Stimulated activated CD8-positive, alpha-beta memory T cell treated with anti-CD3 and anti-CD28 coated beads, Interleukin-2, amount 100 ng/mL, for 1 hour (primary cell): ENCODE measurements around the gene OVCA2.
"Not testable (repeated sequence)": the region's sequence is repeated elsewhere in the genome, so short reads cannot be mapped to it uniquely, and the experiment has no call there.

Experiments used
- DNase-seq, 2 donors: peaks; one replicate each; pipeline ENCODE4 v3.0.0-alpha.2; 2020; ENCODE audit warnings: low read depth in 2 of 2

Gene OVCA2

DNA sequence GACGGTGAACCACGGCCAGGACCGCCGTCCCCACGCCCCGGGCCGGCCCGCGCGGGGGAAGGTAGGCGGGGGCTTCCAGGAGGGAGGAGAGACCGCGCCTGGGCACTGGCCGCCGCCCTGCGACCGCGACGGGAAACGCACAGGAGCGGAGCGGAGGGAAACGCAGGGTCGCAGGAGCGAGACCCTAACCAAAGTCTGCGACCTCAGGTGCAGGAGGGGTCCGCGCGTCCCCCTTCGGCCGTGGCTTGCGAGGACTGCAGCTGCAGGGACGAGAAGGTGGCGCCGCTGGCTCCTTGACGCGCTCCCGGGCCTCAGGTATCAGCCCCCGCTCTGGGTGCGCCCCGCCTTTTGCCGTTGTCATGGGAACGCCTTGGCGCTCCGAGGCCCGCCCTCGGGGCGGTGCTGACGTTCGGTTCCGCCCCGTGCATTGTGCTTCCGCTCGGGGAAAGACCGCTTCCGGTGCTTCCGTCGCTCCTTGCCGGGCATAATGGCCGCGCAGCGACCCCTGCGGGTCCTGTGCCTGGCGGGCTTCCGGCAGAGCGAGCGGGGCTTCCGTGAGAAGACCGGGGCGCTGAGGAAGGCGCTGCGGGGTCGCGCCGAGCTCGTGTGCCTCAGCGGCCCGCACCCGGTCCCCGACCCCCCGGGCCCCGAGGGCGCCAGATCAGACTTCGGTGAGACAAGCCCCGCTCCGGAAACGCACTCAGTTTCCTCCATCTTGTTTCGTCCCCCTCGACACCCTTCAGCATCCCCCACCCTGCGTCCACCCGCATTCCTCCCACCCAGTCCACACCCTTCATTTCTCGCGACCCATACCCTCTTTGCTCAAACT is at the start of gene OVCA2:
OVCA2 (plus strand) TSS at position 462 of the 829 bp plus-strand sequence; CDS start at position 488, 26 bp downstream.
- peak; percentile 94 to 97 for DNase-seq

DNA sequence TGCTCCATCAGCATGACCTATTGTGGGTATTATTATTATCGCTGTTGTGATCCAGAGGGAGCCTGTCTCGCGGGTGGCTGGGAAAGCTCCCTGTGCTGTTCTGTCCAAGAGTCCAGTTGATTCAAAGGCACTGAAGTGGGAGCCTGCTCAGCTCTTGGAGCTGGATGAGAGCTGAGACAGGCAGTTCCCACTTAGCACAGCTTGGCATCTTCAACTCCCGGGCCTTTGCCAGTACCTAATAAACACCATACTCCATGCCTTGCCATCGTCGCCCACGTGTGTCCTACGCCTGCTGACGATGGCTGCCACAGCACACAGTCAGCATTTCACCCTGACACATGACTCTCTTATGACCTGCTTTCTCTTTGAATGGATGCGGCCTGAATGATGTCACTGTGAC is 49.3 kb upstream of the OVCA2 start:
- DNase-seq: no peak

DNA sequence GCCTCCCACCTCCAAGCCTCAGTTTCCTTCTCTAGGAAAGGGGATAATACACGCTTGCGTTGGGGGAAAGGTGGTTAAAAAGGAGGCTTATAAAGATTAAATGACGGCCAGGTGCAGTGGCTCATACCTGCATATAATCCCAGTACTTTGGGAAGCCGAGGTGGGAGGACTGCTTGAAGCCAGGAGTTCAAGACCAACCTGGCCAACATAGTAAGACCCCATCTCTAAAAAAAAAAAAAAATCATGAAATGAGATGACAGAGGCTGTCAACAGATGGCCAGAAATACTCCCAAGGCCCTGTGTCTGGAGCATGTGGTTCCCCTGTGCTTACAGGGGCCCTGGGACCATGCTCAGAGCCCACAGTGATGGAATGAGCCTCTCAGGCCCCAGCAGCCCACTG is 47.1 kb upstream of the OVCA2 start:
- no peak for DNase-seq

DNA sequence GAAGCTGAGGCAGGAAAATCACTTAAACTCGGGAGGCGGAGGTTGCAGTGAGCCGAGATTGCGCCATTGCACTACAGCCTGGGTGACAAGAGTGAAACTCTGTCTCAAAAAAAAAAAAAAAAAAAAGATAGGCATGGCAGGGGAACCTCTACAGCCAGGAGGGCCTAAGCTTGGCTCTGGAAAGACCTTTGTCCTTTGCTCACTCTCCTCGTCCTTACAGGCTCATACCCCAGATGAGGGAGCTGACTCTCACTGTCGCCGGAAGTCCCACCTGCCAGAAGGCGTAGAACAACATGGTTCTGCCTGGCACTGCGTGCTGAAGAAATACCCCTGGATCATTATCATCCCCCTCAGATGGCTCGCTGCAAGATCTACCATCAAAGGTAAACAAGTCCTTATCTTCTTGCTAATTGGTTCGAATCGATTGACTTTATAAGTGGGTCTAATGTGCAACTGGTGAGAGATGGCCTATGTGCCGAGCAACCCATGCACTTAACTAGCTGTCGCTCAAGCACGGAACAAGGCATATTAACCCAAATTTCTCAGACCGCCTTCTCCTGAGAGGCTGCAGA is 46.4 kb upstream of the OVCA2 start:
- no peak for DNase-seq

DNA sequence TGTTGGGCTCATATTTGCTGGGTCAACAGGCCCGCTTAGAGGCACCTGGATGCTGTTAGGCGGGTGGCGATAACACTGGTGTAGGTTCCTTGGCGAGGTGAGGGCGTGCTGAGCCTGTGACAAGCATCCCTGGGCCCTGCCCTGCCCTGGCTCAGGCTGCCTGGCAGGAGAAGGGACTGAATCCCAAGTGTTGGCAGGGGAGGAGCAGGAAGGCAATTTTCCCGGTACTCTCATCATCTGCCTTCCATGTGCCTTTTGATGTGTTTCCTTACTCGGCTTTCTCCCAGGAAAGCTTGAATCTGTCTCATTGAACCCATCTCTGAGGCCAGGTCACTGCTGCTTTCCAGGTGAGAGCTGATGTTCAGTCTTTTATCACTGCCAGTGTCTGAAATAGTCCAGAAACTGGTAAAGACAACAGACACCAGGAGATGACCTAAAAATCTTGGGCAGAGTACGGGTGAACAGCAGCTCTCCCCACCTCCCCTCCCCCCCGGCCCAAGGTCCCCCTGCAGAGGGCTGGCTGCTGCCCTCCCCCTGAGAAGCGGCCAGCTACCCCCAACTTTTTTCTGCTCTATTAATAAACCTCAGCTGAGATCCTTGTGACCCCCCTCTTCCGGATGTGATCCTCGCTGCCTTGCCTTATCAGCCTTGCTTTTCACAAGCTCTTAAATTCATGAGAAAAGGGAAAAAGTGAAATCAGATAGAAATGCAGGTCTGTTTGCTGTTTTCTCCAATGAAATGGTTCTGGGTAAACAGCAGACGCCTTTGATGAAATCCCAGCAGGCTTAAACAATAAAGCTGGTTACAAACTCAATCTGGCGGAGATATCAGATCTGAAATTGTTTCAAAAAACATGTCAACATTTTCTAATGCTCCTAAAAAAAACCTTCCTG is 45.7 kb upstream of the OVCA2 start:
- no peak for DNase-seq

- no peak for DNase-seq
These were observed 45.0 kb upstream of the OVCA2 start for GRCh38 chr17:1996800-1997288.

DNA sequence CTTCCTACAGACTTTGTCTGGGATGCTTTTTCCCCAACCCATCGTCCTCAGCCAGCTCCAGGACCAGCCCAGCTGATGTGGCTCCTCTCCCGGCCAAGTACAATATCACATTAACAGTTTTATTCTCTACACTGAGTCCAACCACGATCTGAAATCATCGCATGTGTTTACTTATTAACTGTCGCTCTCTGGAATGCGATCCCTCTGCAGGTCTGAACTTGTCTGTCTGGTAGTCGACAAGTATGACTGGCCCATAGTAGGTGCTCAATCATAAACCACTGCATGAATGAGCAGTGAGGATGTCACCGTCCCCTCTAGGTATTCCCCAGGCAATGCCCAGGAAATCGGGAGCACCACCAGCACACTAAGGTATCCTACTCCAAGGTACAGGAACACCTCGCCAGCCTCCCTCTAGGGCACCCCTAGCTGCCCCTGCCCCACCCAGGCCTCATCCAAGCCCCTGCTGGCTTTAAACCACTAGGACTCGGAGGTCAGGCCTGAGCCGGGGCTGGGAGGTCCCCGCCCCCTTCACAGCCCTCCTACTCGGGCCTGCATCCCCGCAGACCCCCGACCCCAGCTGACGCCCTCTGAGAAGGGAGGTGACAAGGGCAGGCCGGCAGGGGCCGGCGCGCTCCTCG is 44.4 kb upstream of the OVCA2 start:
- no peak for DNase-seq

GRCh38 chr17:1997927-1998742 is 43.7 kb upstream of the OVCA2 start:
- DNase-seq: no peak

- DNase-seq: no peak
These were observed 42.1 kb upstream of the OVCA2 start for GRCh38 chr17:1999557-2000251.

DNA sequence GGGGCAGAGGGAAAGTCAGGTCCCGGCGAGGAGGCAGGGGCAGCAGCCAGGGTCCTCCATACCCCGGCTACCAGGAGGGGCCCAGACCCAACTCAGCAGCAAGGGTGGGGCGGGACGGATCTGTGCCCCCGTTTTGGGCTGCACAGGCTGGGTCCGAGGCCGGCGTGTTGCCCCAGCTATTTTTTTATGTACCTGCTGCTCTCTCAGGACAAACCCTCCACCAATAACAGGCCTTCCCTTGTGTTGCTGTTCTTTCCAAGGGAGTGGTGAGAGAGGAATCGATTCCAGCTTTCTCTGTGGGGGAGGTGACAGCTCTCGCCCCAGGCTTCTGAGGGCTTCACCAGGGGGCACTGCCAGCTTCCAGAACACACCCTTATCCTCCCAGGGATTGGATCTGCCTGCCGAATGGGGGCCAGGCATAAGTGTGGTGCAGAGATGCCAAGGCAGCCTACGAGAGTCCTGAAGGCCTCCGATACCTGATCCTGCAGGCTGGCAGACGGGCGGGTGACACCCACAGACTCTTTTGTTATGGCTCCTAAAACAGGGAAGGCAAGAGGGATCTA is 39.0 kb upstream of the OVCA2 start:
- DNase-seq: no peak

DNA sequence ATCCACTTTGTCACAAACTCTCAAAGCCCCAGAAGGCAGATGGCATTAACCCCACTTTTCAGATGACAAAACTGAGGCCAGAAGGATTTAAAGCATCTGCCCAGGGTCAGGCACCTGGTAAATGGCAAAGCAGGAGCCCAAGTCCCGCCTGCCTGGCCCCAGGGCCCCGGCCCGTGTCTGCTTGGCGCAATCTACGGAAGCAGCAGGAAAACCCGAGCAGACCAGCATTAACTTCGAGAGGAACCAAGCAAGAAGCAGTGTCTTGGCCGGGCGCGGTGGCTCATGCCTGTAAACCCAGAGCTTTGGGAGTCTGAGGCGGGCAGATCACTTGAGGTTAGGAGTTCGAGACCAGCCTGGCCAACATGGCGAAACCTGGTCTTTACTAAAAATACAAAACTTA is 38.3 kb upstream of the OVCA2 start:
- no peak for DNase-seq

DNA sequence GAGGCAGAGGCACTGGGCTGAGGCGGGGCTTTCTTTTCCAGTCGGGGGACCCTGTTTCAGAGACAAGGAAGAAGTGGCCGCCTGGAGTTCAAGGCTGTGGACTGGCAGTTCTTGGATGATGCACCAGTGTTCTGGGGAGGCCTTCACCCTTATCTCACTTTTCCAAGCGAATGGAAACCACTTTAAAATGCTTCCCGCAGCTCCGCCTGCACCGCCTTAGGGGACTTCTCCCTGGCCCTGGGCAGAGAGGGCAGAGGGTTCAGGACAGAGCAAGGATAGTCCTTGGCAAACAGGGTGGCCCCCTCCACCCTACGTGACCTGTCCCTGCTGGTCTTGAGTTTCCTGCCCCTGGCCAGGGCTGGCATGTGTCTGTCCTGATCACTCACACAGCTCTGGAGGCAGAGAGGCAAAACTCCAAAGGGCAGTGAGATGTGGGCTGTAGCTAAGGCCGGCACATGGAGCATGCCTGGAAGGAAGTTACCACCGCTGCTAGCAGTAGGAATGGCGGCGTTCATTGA is 37.3 kb upstream of the OVCA2 start:
- DNase-seq: no peak

DNA sequence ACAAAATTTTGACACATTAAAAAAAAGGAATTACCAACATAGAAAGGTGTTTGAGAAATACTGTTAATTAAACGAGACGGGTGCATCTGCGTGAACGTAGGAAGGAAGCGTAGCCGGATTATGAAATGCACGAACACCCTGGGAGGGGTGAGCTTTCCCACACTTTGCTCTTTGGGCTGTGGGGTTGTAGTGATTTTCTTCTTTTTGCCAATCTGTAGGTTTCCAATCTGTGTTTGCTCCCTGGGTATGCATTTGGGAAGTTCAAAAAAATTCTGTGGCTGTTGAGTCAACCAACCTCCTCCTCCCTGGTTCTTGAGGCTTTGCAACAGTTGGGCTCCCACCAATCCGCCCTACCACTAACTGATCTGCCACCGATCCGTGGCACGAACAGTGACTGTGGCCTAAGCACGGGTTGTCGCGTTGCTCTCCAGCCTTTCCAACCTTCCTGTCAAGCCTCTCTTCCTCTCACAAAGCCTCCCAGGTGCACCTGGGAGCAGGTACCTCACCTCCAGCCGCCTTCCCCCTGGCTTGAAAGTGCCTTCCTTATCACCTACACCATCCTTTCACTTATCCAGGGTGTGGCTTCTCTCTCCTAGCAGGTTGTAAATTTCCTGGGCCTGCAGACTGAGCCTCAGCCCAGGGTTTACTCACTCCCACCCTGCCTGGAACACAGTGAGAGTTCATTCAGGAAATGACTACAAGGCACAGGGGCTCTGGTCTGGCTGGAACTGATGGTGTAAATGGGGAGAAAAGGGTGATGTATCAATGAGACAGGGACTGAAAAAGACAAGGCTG is 33.3 kb upstream of the OVCA2 start:
- DNase-seq: no peak

GRCh38 chr17:2009737-2010136 is 32.1 kb upstream of the OVCA2 start:
- no peak for DNase-seq

DNA sequence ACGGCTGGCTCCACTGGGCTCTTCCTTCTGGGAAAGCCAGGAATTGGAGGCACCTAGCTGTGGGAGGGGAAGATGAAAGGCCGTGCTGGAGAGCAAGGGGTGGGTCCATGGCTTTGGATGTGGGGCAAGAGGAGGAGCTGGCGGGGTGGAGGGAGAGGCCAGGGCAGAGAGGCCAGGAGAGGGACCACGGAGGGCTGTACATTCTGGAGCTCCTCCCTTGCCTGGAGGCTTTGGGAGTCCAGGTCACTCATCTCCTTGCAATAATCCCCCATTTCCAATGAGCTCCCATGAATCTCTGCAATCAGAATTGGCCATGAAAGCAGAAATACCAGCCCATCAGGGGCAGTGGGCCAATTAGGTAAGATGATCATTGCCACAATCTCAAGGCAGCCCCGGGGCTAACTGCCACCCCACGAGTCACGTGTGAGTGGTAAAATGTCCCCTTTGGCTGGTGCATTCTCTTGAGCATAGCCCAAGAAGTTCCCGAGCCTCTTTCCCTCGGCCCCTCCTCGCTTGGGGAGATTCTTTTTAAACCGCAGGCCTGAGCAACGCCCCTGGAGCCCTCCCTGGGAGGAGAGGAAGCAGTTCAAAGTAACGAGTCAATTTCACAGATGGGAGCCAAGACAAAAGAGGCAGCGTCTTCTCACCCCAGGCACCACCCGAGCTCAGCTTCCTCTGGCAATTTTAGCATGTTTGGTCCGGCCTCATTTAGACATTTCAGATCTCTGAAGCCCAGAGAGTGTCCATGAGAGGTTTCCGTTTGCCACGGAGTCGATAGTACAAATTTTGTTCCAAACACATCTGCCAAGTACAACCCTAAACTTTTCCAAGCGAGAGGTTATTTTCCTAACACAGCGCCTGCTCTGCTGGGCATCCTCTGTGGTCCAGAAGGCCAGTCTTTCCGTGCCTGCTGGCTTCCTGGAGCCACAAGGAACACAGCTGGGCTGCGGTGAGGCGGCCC is 30.1 kb upstream of the OVCA2 start:
- DNase-seq: no peak

DNA sequence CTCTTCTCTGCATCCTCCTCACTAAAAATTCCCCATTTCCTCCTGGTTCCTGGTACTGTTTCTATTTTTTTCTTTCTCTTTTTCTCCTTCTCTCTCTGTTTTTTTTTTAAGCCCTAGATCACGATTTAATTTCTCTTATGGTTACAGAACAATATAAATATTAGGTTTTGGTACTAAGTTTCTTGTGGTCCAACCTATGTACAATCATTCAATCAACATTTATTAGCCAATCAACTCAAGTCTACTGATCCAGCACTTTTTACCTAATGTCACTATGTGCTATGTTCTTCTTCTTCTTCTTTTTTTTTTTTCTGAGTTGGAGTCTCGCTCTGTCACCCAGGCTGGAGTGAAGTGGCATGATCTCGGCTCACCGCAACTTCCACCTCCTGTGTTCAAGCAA is 29.3 kb upstream of the OVCA2 start:
- no peak for DNase-seq

DNA sequence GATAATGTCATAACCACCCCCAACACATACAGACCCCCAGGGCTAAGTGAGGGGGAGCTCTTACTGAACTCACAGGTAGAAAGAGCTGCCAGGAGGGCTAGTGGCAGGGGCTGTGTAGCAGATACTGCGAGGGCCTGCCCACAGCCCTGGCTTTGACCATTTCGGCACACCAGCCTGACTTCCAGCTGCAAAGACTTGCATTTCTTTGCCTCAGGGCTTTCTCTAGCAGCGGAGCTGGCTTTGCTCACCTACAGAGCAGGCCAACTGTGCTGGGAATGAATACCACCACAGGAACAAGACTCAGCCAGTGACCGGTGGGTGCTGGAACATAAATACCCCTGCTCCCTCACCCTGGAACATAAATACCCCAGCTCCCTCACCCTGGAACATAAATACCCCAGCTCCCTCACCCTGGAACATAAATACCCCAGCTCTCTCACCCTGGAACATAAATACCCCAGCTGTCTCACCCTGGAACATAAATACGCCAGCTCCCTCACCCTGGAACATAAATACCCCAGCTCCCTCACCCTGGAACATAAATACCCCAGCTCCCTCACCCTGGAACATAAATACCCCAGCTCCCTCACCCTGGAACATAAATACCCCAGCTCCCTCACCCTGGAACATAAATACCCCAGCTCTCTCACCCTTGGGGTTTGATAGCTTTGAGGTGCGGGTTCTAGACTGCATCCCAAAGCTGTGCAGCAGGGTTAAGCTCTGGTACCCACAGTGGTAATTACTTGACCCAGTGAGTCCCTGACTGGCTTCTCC is 28.4 kb upstream of the OVCA2 start:
- not testable (repeated sequence) for DNase-seq
